OCI-LY3 (cell line): ENCODE results near the gene TMEM132C.

ENCODE experiments used
- CTCF ChIP-seq: fragments of 200-600, 300-600 bp; sonication (generic); IDR thresholded peaks from 2 replicates; pipeline ENCODE4 v1.5.1; 2014; ENCODE audit warnings: antibody characterized with exemption, low read length, low read depth
- EZH2phosphoT487 ChIP-seq: fragments of 200-600 bp; shearing (Covaris generic); IDR thresholded peaks from 2 replicates; pipeline ENCODE4 v1.6.1; 2018; ENCODE audit warnings: antibody characterized with exemption, mixed run types, low read depth

- TF ChIP-seq CTCF (no peak), EZH2phosphoT487 (no peak)
These were observed 356.8 kb downstream of the TMEM132C start for GRCh38 chr12:128623748-128624147.
